Stimulated activated CD4-positive, alpha-beta T cell treated with anti-CD3 and anti-CD28 coated beads, Interleukin-1b, Interleukin-23, amount 100 ng/mL, for 24 hours (primary cell): Measurements from ENCODE around the gene DAZAP1.

Source experiments
- DNase-seq, 4 experiments: peaks; one replicate each; pipeline ENCODE4 v3.0.0-alpha.2; 2020; ENCODE audit warnings: low read depth in 4 of 4, low spot score in 1 of 4

DAZAP1 gene

GRCh38 chr19:1407528-1408299 is at the start of gene DAZAP1:
DAZAP1 (plus strand) TSS chr19:1407586; CDS start chr19:1407774, 188 bp downstream.
- no peak for DNase-seq

GRCh38 chr19:1360126-1360817 is 47.1 kb upstream of the DAZAP1 start:
- no peak for DNase-seq

GRCh38 chr19:1360818-1361461 is 46.4 kb upstream of the DAZAP1 start:
- DNase-seq, result no peak

GRCh38 chr19:1361601-1362386 is 45.6 kb upstream of the DAZAP1 start:
- DNase-seq, result no peak

- DNase-seq, result no peak
Measured at GRCh38 chr19:1362387-1363257, 44.8 kb upstream of the DAZAP1 start.

GRCh38 chr19:1363599-1363998 is 43.8 kb upstream of the DAZAP1 start:
- DNase-seq, result no peak

- no peak for DNase-seq
Measured at GRCh38 chr19:1364070-1364704, 43.2 kb upstream of the DAZAP1 start.

- DNase-seq, result no peak
Measured at GRCh38 chr19:1365319-1366269, 41.8 kb upstream of the DAZAP1 start.

- no peak for DNase-seq
Measured at GRCh38 chr19:1366296-1366695, 41.1 kb upstream of the DAZAP1 start.

GRCh38 chr19:1366899-1367870 is 40.2 kb upstream of the DAZAP1 start:
- DNase-seq, result no peak

- DNase-seq, result no peak
Measured at GRCh38 chr19:1369214-1369805, 38.1 kb upstream of the DAZAP1 start.

- DNase-seq, result no peak
Measured at GRCh38 chr19:1370579-1371361, 36.6 kb upstream of the DAZAP1 start.

- DNase-seq, result no peak
Measured at GRCh38 chr19:1373042-1373533, 34.3 kb upstream of the DAZAP1 start.

- DNase-seq, result no peak
Measured at GRCh38 chr19:1373534-1374249, 33.7 kb upstream of the DAZAP1 start.

- DNase-seq, result no peak
Measured at GRCh38 chr19:1374250-1374577, 33.2 kb upstream of the DAZAP1 start.

- no peak for DNase-seq
Measured at GRCh38 chr19:1376415-1376805, 31.0 kb upstream of the DAZAP1 start.
